Body of pancreas (tissue), 4 donors: ENCODE measurements around the gene MEG3.

Source experiments
- POLR2A ChIP-seq, 3 donors: fragments of 450-650 bp; IDR thresholded peaks; one replicate each; pipeline ENCODE4 v1.6.1; 2016; ENCODE audit warnings: antibody characterized with exemption in 3 of 3, mild to moderate bottlenecking in 2 of 3
- TF ChIP-seq, protein P1 (sequence below), 7 experiments: fragments of 450-650 bp in 4 of 7; fragments of 200-600 bp in 3 of 7; sonication (generic) in 3 of 7; IDR thresholded peaks; one replicate each; pipeline ENCODE4 v1.5.1; 2016 to 2019; ENCODE audit warnings: antibody characterized with exemption in 7 of 7

DNA sequence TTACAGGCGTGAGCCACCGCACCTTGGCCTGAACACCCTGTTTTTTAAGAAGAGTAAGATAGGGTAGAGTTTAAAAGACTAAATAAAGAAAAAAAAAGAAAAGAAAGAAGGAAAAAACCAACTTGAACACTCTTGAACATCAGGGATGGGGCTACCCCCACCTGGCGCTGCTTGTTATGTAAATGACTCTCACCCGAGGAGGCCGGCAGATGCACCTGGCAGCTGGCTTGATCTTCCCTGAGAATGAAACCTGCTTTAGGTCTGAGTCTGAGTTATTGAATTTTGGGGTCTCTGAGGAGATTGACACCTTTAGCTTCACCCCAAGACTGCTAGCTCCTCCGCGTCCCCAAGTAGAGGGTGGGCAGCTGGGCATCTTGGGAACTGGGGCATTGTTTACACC lies 15.5 kb upstream of the MEG3 start:
- TF ChIP-seq, protein P1, sequence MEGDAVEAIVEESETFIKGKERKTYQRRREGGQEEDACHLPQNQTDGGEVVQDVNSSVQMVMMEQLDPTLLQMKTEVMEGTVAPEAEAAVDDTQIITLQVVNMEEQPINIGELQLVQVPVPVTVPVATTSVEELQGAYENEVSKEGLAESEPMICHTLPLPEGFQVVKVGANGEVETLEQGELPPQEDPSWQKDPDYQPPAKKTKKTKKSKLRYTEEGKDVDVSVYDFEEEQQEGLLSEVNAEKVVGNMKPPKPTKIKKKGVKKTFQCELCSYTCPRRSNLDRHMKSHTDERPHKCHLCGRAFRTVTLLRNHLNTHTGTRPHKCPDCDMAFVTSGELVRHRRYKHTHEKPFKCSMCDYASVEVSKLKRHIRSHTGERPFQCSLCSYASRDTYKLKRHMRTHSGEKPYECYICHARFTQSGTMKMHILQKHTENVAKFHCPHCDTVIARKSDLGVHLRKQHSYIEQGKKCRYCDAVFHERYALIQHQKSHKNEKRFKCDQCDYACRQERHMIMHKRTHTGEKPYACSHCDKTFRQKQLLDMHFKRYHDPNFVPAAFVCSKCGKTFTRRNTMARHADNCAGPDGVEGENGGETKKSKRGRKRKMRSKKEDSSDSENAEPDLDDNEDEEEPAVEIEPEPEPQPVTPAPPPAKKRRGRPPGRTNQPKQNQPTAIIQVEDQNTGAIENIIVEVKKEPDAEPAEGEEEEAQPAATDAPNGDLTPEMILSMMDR (IDR thresholded peaks at IDR 0.05), result no peak
- TF ChIP-seq POLR2A (IDR thresholded peaks at IDR 0.05), result no peak
